8988T (cell line): ENCODE measurements around the gene NRSN2.
"Not testable (repeated sequence)": the region's sequence is repeated elsewhere in the genome, so short reads cannot be mapped to it uniquely, and the experiment has no call there.

Experiments
- DNase-seq: peaks from one replicate; pipeline ENCODE4 v3.0.0; 2011

NRSN2 gene

DNA sequence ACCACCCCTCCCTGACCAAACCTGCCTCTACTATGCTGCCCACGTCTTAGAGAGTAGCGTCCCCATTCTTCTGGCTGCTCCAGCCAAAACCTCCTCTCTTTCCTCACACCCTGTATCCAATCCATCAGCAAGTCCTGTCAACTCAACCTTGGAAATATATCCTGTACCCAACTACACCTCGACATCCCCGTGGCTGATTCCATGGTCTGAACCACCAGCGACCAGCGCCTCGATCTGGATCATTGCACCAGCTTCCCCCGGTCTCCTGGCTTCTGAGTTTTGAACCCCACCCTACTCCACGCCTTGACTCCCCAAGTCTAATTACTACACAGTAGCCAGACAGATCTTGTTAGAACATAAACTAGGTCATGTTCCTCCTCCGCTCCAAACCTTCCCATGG is 9.8 kb downstream of the NRSN2 start:
- DNase-seq: no peak

DNA sequence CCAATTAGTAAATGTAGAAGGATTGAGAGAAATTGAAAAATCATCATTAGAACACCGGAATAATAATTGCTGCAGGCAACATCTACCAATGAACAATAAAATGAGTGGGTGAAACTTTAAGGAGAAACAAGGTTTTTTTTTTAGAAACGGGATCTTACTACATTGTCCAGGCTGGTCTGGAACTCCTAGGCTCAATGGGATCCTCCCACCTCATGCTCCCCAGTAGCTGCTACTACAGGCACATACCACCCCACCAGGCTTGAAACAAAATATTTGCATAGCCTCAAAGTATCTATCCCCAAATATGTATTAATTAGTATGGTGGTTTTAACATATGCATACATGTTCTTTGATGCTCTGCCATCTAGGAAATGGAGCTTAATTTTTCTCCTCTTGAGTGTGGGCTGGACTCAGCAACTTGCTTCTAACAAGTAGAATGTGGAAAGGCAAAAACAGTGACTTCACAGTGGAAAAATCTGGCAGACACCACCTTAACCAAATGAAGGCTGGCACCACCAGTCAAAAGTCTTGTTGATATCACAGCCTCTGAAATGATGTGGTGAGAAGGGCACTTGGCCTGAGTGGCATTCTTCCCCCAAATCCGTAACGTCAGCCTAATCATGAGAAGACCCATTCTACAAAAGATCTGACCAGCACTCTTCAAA is 12.1 kb downstream of the NRSN2 start:
- no peak for DNase-seq

DNA sequence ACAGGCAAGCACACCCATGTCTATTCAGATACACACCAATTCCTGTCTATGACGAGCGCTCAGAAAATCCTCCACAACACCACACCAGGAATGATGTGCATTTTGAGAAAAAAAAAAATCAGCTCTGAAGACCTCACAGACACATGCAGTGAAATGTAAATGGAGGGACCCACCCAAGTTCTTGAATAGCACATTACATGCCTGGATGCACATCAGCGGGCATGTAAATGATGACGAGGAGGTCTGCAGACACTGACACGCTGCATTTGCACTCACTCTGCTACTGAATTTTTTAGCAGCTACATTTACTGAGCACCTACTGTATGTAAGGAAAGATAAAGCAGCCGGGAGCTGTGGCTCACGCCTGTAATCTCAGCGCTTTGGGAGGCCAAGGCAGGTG is 14.7 kb downstream of the NRSN2 start:
- DNase-seq: no peak

DNA sequence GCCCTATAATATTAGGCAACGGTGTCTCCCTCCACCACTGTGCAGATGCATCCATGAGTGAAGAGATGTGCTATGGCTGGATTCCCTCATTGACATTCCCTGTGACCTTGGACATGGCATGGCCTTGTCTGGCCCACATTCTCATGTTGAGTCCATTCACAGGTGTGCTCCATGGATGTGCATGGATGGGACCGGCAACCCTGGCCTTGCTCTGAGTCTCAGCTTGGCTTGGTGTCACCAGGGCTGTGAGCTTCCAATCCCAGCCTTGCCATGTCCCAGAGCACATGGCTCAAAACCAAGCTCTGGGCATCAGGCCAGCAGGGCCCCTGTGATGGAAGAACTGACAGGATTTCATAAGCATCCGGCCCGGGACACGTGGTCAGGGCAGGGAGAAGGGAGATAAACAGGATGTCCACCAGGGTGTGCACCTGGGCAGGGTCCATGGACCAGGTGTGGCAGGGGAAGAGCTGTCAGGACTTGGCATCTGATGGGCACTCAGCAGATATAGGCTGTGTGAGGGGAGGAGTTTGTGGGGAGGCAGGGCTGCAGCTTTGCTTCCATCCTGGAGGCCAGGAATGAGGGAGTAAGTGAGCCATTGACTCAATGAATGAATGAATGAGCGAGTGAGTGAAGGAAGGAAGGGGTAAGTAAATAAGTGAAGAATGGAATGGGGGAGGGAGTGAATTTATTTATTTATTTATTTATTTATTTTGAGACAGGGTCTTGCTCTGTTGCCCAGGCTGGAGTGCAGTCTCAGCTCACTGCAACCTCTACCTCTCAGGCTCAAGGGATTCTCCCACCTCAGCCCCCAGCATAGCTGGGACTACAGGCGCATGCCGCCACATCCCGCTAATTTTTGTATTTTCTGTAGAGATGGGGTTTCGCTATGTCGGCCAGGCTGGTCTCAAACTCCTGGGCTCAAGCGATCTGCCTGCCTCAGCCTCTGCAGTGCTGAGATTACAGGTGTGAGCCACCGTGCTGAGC is 15.7 kb downstream of the NRSN2 start:
- no peak for DNase-seq

DNA sequence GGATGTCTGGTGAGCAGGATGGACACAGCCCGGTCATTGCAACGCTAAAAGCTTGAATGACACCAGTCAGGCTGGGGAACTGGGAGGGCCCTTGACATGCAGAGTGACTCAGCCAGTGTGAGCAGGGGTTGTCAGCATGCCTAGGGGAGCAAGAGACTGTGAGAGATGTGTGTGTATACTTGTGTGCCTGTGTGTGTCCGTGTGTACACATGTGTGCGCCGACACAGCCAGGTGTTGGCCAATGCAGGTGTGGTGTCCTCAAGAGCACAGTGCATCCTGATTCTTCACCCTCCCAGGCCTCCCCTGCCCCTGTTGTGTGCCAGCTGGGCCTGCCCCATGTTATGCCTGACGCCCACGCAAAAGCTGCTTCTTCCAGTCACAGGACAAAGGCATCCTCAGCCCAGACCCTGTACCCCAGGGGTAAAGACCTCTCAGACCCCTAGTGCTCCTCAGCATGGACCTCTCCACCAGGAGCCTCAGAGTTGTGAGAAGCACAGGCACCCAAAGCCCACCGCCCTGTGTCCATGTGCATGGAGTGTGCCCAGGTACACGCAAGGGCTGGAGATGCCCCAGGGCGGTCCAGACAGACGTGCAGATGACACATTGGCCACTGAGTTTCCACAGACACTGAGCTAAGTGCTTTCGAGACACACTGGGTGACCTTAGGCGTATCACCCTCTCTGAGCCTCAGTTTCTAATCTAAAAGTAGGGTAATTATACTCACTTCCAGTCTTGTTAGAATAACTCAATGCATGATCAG is 16.6 kb downstream of the NRSN2 start:
- DNase-seq: no peak

DNA sequence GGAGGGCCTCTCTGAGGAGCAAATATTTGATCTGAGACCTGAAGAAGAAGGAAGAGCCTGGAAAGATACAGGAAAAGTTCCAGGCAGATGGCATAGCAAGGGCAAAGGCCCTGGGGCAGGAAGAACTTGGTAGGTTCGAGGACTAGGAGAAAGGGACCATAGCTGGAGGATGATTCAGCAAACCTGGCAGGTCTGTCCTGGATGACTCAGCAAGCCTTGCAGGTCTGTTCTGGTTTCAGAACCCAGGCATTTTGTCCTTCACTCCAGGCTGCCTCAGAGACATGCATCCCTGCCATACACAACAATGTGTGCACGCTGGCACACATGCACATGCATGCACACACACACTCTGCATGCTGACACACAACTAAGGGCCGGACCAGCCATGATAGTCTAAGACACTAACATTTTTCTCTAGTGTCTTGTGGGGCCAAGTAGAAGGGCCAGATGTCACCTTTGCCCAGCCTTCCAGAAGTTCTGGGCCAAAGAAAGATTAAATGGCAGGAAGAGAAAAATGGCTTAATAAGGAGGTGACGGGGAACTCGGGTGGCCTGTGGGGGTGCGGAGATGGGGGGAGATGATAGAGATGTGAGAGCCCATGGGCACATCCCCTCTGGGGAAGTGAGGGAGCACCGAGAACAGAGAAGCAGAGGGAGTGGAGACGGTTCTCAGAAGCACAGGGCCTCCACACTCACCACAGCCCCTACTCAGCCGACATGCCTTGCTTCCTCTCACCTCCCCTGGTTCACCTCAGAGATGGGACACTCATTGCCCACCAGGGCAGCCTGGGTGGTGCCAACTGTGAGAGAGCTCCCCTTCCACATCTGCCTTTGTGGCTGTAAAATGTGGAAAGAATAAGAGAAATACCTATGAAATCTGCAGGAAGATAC is 18.2 kb downstream of the NRSN2 start:
- DNase-seq: no peak

DNA sequence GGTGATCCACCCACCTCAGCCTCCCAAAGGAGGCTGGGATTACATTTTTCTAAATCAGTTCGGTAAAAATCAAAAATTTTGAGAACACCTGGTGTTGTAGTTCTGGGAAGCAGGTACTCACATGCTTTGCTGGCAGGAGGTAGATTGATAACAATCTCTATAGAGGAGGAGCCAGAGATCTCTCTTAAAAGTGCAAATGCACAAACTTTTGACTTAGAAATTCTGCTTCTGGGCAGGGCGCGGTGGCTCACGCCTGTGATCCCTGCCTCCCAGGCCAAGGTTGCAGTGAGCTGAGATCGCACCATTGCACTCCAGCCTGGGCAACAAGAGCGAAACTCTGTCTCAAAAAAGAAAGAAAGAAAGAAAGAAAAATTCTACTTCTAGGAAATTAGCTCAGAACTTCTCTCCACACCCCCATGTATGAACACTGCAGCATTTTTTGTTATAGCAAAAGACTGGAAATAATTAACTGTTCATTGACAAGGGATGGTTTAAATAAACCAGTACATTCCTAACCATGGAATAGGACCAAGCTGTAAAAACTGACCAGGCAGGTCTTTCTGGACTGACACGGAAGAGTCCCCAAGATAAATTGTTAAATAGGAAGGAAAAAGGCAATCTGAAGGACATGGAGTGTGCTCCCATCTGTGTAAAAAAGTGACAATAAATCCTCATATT is 19.3 kb downstream of the NRSN2 start:
- DNase-seq: no peak

DNA sequence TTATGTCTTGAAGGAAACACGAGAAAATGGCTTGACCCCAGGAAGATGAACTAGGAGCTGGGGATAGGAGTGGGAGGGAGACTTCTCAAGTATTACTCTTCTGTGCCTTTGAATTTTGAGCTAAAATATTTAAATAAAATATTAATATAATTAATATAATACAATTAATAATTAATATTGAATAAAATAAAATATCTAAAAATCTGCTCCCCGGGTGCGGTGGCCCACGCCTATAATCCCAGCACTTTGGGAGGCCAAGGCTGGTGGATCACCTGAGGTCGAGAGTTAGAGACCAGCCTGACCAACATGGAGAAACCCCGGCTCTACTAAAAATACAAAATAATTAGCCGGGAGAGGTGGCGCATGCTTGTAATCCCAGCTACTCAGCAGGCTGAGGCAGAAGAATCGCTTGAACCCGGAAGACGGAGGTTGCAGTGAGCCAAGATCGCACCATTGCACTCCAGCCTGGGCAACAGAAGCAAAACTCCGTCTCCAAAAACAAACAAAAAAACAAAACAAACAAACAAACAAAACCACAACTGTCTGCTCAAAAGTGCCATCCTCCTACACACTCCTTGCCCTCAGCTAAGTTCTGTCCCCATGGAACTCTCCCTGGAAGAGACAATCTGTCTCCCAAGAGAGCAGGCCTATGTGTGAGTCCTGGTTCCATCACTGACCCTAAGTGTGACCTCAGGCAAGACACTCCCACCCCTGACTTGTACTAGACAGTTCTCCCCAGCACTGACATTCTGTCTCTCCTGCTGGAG is 20.0 kb downstream of the NRSN2 start:
- no peak for DNase-seq

DNA sequence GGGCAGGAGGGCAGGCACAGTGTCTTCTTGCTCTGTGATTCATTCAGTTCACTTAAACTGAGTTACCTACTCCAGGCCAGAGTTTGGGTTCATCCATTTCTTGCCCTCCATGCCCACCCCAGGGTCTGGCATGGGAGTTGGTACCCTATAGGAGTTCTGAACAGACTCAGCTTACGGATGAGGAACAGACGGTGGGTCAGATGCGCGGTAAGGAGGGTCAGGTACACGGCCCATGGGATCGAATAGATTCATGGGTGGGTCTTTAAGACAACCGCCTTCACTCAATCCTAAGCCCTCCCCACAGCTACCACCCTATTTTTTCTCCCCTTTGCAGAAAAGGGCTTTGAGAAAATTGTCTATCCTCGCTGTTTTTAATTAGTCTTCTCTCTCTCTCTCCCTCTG is 20.6 kb downstream of the NRSN2 start:
- no peak for DNase-seq

DNA sequence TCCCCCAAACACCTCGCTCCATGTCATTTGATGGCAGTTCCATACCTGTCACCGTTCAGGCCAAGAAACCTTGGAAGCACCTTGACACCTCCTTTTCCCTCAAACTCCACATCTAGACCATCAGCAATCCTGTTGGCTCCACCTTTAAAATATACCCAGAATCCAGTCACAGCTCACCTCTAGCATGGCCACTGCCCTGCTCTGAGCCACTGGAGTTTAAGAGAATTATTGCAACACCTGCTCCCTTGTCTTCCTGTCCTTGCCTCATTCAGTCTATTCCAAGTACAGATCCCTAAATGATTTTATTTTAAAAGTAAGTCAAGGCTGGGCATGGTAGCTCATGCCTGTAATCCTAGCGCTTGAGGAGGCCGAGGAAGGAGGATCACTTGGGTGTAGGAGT is 22.0 kb downstream of the NRSN2 start:
- DNase-seq: no peak

DNA sequence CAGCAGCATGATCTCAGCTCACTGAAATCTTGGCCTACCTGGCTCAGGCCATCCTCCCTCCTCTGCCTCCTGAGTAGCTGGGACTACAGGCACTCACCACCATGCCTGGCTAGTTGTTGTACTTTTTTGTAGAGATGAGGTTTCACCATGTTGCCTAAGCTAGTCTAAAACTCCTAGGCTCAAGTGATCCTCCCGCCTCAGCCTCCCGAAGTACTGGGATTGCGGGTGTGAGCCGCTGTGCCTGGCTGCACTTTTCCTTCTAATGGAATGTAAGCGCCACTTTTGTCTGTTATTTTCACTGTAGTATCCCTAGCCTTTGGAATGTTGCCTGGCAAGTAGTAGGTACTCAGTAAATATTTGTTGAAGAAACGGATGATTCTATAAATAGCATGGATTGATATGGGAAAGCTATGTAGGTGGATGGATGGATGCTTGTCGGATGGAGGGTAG is 23.3 kb downstream of the NRSN2 start:
- no peak for DNase-seq

DNA sequence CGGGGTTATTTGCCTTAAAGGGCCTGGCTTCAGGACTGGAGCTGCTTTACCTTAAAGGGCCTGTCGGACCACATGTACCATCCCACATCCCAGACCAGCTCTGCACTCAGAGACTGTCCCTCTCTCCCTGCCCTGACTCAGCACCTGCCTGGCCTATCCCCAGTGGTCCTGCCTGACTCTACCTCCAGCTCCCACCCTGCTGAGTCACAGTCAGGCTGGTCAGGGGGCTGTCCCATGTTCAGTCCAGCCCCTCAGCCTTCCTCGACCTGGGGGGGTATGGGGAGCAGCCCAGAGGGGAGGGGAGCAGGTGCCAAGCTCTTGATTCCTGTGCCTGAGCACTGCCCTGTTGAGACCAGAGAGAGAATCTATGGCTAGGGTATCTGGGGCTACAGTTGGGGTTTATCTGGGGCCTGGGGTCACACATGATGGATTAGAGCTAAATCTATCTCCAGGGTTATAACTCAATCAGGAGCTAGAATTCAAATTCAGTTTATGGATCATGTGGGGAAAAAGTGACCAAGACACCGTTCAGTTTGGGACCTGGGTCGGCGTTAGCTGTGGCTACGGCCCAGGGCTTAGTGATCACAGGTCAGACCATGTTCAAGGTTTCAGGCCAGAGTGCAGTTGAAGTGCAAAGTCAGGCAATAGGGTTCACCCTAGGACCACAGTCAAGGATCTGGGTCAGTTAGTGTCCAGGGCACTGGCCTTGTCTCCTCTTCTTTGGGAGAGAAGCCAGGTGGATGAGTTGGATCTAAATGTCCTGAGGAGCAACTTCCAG is 24.3 kb downstream of the NRSN2 start:
- no peak for DNase-seq

DNA sequence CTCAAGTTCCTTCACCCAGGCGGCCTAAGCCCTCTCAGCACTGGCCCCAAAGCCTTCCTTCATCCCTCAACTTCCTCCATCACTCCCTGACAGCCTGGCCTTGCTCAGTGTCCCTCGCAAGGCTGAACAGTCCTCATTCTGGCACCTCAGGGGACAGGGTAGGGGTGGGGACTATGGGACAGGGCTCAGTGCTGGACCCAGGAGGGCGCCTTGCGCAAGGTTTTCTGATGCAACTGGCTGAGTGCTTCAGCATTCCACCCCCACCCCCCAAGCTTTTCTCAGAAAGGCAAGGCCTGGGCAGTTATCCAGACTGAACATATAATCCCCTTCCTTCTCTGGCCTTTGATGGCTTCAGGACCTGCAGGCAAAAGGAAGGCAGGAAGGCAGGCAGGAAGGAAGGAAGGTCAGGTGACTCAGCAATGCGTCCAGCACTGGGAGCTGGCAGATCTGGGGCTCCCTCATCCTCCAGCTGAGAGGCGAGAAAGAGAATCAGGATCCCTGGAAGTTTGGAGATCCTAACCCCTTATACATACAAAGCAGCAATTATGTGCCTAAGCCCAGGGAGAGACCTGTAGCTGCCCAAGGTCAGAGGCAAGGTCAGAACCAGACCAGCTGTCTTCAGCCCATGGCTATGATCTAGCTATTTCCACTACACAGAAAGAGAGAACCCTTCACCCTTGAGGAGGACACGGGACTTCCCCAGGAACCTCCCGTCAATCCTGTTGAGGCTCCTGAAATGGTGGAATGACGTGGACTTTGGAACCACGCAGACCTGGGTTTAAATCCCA is 25.0 kb downstream of the NRSN2 start:
- no peak for DNase-seq

DNA sequence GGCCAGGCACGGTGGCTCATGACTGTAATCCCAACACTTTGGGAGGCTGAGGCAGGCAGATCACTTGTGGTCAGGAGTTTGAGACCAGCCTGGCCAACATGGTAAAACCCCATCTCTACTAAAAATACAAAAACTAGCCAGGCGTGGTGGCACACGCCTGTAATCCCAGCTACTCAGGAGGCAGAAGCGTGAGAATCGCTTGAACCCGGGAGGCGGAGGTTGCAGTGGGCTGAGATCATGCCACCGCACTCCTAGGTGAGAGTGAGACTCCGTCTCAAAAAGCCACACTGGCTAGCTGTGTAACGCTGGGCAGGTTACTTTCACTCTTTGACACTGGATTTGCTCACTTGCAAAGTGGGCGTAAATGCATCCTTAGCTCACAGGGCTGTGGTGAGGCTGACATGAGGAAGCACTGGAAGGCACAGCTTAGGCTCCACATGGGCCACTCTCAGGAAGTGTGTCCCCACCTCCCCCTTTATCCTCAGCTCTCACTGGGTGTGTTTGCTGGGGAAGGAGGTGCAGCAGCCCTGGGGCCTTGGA is 25.7 kb downstream of the NRSN2 start:
- DNase-seq: not testable (repeated sequence)

DNA sequence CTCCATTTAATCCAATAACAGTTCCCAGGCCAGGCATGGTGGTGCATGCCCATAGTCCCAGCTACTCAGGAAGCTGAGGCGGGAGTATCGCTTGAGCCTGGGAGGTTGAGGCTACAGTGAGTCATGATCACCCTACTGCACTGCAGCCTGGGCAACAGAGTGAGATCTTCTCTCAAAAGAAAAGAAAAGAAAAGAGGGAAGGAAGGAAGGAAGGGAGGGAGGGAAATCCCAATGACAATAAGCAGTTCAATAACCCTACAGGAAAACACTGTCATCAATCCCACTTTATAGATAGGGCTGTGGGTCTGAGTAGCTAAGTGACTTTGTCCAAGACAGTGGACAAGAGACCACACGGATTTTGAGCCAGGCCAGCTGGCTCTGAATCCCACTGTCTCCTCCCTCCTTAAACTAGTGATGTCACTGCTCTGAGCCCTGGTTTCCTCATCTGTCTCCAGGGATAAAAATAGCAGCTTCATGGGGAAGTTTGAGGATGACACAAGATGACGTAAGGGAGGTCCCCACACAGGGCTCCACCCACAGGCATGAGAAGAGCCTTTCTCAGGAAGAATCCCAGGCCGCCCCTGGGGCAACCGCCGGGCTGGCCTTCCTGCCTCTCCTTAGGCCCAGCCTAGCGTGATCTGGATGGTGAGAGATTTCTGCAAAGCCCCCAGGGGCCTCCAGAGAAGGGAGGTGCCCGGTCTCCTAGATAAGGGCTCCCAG is 26.4 kb downstream of the NRSN2 start:
- DNase-seq: no peak

DNA sequence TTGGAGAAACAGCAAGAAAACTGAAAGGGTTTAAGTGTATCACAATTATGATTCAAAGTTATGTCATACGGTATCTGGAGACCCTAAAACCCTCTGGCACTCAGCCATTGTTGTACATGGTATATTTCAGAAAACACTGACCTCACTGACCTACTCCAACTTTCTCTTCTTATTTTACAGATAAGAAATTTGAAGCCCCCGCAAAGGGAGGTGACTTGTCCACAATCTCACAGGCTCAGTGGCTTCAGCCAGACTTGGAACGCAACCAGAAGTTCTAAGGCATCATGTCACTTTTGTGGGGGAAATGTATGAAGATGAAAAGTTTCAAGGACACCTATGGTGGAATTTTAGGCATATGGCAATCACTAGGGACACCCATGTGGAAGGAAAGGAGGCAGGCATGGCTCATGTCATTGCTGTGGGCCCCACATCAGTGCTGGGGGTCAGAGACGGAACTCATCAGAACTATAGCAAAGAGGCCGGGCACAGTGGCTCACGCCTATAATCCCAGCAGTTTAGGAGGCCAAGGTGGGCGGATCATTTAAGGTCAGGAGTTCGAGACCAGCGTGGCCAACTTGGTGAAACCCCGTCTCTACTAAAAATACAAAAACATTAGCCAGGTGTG is 28.5 kb downstream of the NRSN2 start:
- no peak for DNase-seq

DNA sequence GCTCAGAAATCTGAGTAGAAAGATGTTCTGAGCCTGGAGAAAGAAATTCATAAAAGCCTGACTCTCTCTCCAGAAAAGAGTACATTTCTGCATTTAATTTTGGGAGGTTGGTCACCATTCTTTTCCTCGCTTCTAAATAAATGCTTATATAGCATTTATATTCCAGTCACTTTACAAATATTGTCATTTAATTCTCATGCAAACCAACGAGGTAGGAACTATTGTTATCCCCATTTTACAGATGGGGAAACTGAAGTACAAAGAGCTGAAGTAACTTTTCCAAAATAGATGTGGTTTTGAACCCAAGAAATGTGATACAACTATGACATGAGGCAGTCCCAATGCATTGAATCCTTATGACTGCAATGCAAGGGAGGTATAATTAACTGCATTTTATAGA is 29.2 kb downstream of the NRSN2 start:
- no peak for DNase-seq

DNA sequence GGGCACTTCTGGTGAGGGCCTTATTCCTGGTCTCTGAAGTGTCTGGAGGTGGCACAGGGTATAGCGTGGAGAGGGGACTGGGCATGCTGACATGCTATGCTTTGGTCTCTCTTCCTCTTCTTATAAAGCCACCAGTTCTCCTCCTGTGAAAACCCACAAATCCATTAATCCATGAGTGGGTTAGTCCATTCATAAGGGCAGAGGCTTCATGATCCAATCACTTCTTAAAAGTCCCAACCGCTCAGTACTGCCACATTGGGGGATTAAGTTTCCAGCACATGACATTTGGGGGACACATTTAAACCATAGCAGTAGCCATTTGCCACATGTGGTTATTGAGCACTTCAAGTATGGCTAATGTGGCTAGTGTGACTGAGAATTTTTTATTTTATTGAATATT is 29.8 kb downstream of the NRSN2 start:
- DNase-seq: no peak
